Mucosa of descending colon (tissue), 3 donors: Measurements from ENCODE around the gene PRPH. TPM values are rescaled to one million over a fixed set of nuclear protein-coding genes. Genes with fewer than 3 reads are reported as not detected.

Experiments used
- ATAC-seq: fragments of 200-7000 bp; cut with Tn5 transposase; one replicate; pipeline ENCODE4 v1.9.1; 2020; ENCODE audit warnings: mild to moderate bottlenecking, moderate library complexity
- DNase-seq, 3 donors: peaks; one replicate each; pipeline ENCODE4 v3.0.0-alpha.2; 2020
- H3K36me3 ChIP-seq: fragments of 200-600 bp; one replicate; pipeline ENCODE4 v1.8.0; 2021; ENCODE audit warnings: low read depth, mild to moderate bottlenecking
- H3K4me1 ChIP-seq: fragments of 200-600 bp; one replicate; pipeline ENCODE4 v1.8.0; 2021; ENCODE audit warnings: low read depth, mild to moderate bottlenecking
- H3K4me3 ChIP-seq: fragments of 200-600 bp; one replicate; pipeline ENCODE4 v1.8.0; 2021; ENCODE audit warnings: mild to moderate bottlenecking
- H3K9me3 ChIP-seq: fragments of 200-600 bp; one replicate; pipeline ENCODE4 v1.8.0; 2021; ENCODE audit warnings: mild to moderate bottlenecking
- intact Hi-C, 2 donors: fragments of 100-400 bp; cut with DNase I in 1 of 2; cut with micrococcal nuclease in 1 of 2; formaldehyde crosslinking; loops; one replicate each; pipeline versions ENCODE4 v1.11.0 to v1.11.1; 2022; cut with DNase I, micrococcal nuclease
- total RNA-seq, 3 donors: library from RNA; stranded (reverse); fragmentation: NEBNext Ultra II Directional in 2 of 3; extraction: Animal tissue kit (Norgen Biotek cat#: 25700) in 2 of 3; gene quantifications; one replicate each; pipeline versions ENCODE4 v1.2.1 to v1.2.4, GENCODE V29; 2021 to 2023
- TF ChIP-seq, protein P1 (sequence below): fragments of 200-600 bp; IDR thresholded peaks from one replicate; pipeline ENCODE4 v1.8.0; 2022; ENCODE audit warnings: antibody characterized with exemption, mild to moderate bottlenecking
- donor health status: DM: no; HTN: no; CAD: no; lungs with moderate emphysema.
- donor health status: DM: no; HTN: no; CAD: no.
- donor health status: DM: no; HTN: yes; CAD: no.

Gene PRPH
- total RNA-seq, 3 donors from 2014 or later: 5.1 to 69.5 (median 8.6) TPM

DNA sequence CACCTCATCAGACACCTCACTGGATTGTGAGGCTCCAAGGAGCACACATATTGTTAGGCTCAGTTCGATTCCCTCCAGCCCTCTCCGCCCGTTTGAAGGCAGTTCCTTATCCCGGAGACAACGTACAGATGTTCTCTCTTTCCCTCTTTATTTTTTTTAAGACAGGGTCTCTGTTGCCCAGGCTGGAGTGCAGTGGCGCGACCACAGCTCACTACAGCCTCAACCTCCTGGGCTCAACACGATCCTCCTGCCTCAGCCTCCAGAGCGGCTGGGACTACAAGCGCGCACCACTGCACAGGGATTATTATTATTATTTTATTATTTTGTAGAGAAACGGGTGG lies 27.4 kb downstream of the PRPH start:
- TF ChIP-seq, protein P1, sequence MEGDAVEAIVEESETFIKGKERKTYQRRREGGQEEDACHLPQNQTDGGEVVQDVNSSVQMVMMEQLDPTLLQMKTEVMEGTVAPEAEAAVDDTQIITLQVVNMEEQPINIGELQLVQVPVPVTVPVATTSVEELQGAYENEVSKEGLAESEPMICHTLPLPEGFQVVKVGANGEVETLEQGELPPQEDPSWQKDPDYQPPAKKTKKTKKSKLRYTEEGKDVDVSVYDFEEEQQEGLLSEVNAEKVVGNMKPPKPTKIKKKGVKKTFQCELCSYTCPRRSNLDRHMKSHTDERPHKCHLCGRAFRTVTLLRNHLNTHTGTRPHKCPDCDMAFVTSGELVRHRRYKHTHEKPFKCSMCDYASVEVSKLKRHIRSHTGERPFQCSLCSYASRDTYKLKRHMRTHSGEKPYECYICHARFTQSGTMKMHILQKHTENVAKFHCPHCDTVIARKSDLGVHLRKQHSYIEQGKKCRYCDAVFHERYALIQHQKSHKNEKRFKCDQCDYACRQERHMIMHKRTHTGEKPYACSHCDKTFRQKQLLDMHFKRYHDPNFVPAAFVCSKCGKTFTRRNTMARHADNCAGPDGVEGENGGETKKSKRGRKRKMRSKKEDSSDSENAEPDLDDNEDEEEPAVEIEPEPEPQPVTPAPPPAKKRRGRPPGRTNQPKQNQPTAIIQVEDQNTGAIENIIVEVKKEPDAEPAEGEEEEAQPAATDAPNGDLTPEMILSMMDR: no peak
- ATAC-seq: no peak

DNA sequence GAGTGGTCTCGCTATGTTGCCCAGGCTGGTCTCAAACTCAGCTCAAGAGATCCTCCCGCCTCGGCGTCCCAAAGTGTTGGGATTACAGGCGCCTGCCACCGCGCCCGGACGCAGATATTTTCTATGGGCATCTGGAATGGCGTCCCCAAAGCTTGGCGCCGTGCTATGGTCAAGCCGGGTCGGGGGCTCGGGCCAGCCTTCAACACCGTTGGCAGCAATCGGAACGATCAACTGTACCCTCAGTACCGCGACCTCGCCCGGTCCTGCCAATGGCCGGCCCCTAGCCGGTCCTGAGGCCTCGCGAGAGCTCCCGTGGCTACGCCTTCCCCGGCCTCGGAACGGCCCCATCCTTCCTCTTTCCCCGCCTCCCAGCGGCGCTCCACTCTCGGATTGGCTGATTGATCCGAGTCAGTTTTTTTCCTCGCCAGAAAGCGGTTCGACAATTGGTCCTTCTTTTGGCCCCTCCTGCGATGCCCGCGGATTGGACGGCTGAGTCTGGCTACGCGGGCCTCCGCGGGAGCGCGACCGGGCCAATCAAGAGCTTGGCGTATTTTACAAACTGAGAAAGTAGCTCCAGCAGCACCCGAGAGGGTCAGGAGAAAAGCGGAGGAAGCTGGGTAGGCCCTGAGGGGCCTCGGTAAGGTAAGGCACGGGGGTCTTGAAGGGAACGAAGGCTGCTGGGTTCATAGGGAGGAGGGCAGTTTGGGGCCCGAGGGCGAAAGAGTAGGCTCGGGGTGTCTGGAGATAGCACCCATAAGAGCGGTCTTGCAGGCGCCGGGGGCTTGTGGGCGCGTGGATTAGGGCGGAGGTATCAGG lies 28.0 kb downstream of the PRPH start, which contains the start of gene TROAP:
TSS of gene TROAP (plus strand) at position 548 of the 816 bp plus-strand sequence. CDS start 354 bp downstream, outside the sequence.
- no peaks in the 10 kb centered on the region for H3K9me3 ChIP-seq
- intact Hi-C loops: no loop called here
- H3K36me3 ChIP-seq: no peaks in the 10 kb centered on the region
- peak; percentile 96 to 98 (median 97) for DNase-seq
- H3K4me1 ChIP-seq: peaks cover 14% of the 10 kb centered on the region
- ATAC-seq: peak; percentile 100
- peak within 1 kb of the TSS; percentile 32 for H3K4me3 ChIP-seq
- TF ChIP-seq, protein P1: no peak

More for the DNA sequence above, 27.4 kb downstream of the PRPH start:
- Histone ChIP-seq H3K4me3 (peak overlapping the region; percentile 32), H3K9me3 (no peaks in the 10 kb centered on the region), H3K36me3 (no peaks in the 10 kb centered on the region), H3K4me1 (peaks cover 14% of the 10 kb centered on the region)
- intact Hi-C loops: no loop called here
- no peak for DNase-seq

DNA sequence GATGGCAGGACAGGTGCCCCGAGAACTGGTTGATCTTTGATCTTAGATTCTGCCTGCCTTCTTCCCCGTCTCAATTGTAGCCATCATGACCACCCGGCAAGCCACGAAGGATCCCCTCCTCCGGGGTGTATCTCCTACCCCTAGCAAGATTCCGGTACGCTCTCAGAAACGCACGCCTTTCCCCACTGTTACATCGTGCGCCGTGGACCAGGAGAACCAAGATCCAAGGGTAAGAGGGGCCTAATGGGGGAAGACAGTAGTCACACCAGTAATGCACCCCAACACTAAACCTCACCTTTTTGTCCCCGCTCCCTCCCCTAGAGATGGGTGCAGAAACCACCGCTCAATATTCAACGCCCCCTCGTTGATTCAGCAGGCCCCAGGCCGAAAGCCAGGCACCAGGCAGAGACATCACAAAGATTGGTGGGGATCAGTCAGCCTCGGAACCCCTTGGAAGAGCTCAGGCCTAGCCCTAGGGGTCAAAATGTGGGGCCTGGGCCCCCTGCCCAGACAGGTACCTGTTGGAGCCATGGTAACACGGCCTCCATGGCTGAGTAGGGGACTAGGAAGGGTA lies 28.7 kb downstream of the PRPH start:
- peak overlapping the region; percentile 22 for H3K4me3 ChIP-seq
- peaks cover 14% of the 10 kb centered on the region for H3K4me1 ChIP-seq
- H3K36me3 ChIP-seq: no peaks in the 10 kb centered on the region
- intact Hi-C loops: no loop called here
- H3K9me3 ChIP-seq: no peaks in the 10 kb centered on the region
- TF ChIP-seq, protein P1: no peak
- ATAC-seq: no peak
- DNase-seq: no peak

DNA sequence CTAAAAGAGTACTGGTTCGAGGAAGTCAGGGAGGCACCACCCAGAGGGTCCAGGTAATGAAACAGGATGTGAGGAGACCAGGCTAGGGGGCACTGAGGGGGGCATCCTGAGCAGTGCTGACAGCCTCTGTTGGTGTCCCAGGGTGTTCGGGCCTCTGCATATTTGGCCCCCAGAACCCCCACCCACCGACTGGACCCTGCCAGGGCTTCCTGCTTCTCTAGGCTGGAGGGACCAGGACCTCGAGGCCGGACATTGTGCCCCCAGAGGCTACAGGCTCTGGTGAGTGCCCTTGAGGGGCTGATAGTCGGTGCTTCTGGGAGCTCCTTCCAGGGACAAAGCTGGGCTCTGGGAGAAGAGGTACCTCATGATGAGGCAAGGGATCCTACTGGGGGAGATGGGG lies 30.7 kb downstream of the PRPH start:
- no peak for ATAC-seq
- H3K4me3 ChIP-seq: no peak overlapping the region
- intact Hi-C loops: no loop called here
- DNase-seq: no peak
- H3K9me3 ChIP-seq: no peaks in the 10 kb centered on the region
- H3K36me3 ChIP-seq: no peaks in the 10 kb centered on the region
- peaks cover 14% of the 10 kb centered on the region for H3K4me1 ChIP-seq
- TF ChIP-seq, protein P1: no peak

DNA sequence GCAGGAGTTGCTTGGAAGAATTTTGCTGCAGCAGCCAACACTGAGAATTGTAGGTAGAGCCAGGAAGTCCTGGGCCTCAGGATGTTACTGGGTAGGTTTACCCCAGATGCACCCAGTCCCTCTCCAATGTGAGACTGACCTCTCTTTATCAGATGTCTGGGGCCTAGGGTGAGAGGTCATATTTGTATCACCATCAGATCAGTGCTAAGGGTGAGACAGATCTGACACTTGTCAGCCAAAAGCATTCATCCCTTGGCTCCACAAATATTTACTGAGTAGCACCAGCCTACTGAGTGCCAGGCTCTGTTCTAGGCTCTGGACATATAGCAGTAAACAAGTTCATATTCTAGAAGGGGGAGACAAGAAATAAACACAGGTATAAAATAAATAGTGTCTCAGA lies 32.4 kb downstream of the PRPH start:
- ATAC-seq (no peak), DNase-seq (no peak)
- intact Hi-C loops: no loop called here
- H3K9me3 ChIP-seq: no peaks in the 10 kb centered on the region
- no peaks in the 10 kb centered on the region for H3K36me3 ChIP-seq
- H3K4me1 ChIP-seq: peaks cover 19% of the 10 kb centered on the region
- TF ChIP-seq, protein P1: no peak
- H3K4me3 ChIP-seq: no peak overlapping the region
